ENCODE data around the gene BPIFA2. TPM values are rescaled to one million over a fixed set of nuclear protein-coding genes. Genes with fewer than 3 reads are reported as not detected.

BPIFA2 gene
- total RNA-seq, 1 donor from 2014 or later, result not detected

GRCh38 chr20:33147299-33147698 is 20.7 kb upstream of the BPIFA2 start:
- H3K4me3 ChIP-seq, result no peak overlapping the region
- TF ChIP-seq, protein P1, sequence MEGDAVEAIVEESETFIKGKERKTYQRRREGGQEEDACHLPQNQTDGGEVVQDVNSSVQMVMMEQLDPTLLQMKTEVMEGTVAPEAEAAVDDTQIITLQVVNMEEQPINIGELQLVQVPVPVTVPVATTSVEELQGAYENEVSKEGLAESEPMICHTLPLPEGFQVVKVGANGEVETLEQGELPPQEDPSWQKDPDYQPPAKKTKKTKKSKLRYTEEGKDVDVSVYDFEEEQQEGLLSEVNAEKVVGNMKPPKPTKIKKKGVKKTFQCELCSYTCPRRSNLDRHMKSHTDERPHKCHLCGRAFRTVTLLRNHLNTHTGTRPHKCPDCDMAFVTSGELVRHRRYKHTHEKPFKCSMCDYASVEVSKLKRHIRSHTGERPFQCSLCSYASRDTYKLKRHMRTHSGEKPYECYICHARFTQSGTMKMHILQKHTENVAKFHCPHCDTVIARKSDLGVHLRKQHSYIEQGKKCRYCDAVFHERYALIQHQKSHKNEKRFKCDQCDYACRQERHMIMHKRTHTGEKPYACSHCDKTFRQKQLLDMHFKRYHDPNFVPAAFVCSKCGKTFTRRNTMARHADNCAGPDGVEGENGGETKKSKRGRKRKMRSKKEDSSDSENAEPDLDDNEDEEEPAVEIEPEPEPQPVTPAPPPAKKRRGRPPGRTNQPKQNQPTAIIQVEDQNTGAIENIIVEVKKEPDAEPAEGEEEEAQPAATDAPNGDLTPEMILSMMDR (IDR thresholded peaks at IDR 0.05), result no peak
- intact Hi-C loops (cut with DNase I), result no loop called here
- no peaks in the 10 kb centered on the region for H3K4me1 ChIP-seq
- DNase-seq (ENCODE audit: low spot score in 2 of 2), result no peak
- H3K27ac ChIP-seq, result no peak overlapping the region
- no peaks in the 10 kb centered on the region for H3K36me3 ChIP-seq
- H3K27me3 ChIP-seq, result no peaks in the 10 kb centered on the region
- no peaks in the 10 kb centered on the region for H3K9me3 ChIP-seq

- no peak overlapping the region for H3K4me3 ChIP-seq
- TF ChIP-seq, protein P1 (IDR thresholded peaks at IDR 0.05), result no peak
- no peak for DNase-seq (ENCODE audit: low spot score in 2 of 2)
- no peaks in the 10 kb centered on the region for H3K9me3 ChIP-seq
- no peaks in the 10 kb centered on the region for H3K27me3 ChIP-seq
- no peaks in the 10 kb centered on the region for H3K4me1 ChIP-seq
- intact Hi-C loops (cut with DNase I), result no loop called here
- no peak overlapping the region for H3K27ac ChIP-seq
- H3K36me3 ChIP-seq, result no peaks in the 10 kb centered on the region
These were observed 19.9 kb upstream of the BPIFA2 start for GRCh38 chr20:33148040-33148439.

DNA sequence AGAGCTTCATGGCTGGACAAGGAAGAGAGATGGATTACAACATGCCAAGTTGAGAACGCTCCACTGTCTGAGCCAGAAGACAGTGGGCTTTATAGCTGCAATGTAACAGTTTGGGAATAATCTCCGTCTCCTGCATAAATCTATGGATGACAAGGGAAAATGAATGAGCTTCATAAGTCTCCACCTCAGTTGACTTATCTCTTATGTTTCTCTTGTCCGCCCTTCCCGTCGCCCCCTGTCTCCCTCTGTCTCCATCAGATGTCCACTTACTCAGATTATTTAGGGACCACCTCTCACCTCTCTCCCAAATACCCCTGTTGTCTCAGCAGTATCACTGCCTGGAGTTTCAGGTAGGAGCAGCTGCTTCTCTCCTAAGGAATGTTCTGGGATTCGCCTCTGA is 13.7 kb upstream of the BPIFA2 start:
- intact Hi-C loops (cut with DNase I), result no loop called here
- no peaks in the 10 kb centered on the region for H3K9me3 ChIP-seq
- H3K27ac ChIP-seq, result no peak overlapping the region
- no peak overlapping the region for H3K4me3 ChIP-seq
- H3K4me1 ChIP-seq, result no peaks in the 10 kb centered on the region
- no peaks in the 10 kb centered on the region for H3K27me3 ChIP-seq
- no peak for DNase-seq (ENCODE audit: low spot score in 2 of 2)
- TF ChIP-seq, protein P1 (IDR thresholded peaks at IDR 0.05), result no peak
- no peaks in the 10 kb centered on the region for H3K36me3 ChIP-seq

- no peaks in the 10 kb centered on the region for H3K4me1 ChIP-seq
- H3K36me3 ChIP-seq, result no peaks in the 10 kb centered on the region
- TF ChIP-seq, protein P1 (IDR thresholded peaks at IDR 0.05), result no peak
- H3K4me3 ChIP-seq, result no peak overlapping the region
- DNase-seq (ENCODE audit: low spot score in 2 of 2), result no peak
- H3K27me3 ChIP-seq, result no peaks in the 10 kb centered on the region
- no peak overlapping the region for H3K27ac ChIP-seq
- H3K9me3 ChIP-seq, result no peaks in the 10 kb centered on the region
- intact Hi-C loops (cut with DNase I), result no loop called here
These were observed 9.1 kb upstream of the BPIFA2 start for GRCh38 chr20:33158637-33159385.

GRCh38 chr20:33159713-33160112 is 8.2 kb upstream of the BPIFA2 start:
- H3K27me3 ChIP-seq, result no peaks in the 10 kb centered on the region
- intact Hi-C loops (cut with DNase I), result no loop called here
- no peak overlapping the region for H3K27ac ChIP-seq

More at GRCh38 chr20:33159713-33160112, 8.2 kb upstream of the BPIFA2 start:
- DNase-seq (ENCODE audit: low spot score in 2 of 2), result no peak
- no peak overlapping the region for H3K4me3 ChIP-seq
- H3K36me3 ChIP-seq, result no peaks in the 10 kb centered on the region
- no peaks in the 10 kb centered on the region for H3K9me3 ChIP-seq
- TF ChIP-seq, protein P1 (IDR thresholded peaks at IDR 0.05), result no peak
- H3K4me1 ChIP-seq, result no peaks in the 10 kb centered on the region
